HG02798 (cell line): ENCODE measurements around the gene PDC.

ENCODE experiments used
- ATAC-seq: cut with Tn5 transposase; IDR thresholded peaks from one replicate; pipeline ENCODE4 v1.9.1; 2021; ENCODE audit warnings: mild to moderate bottlenecking; ENCODE audit not compliant: unreplicated experiment, poor library complexity

The PDC gene

GRCh38 chr1:186461014-186461413, at the start of gene PDC:
PDC (minus strand) TSS chr1:186461114; CDS start chr1:186449459, 11,655 bp downstream.
- ATAC-seq: no peak

GRCh38 chr1:186503190-186503589, 42.3 kb upstream of the PDC start:
- ATAC-seq: no peak

GRCh38 chr1:186502087-186502486, 41.2 kb upstream of the PDC start:
- peak; percentile 58 for ATAC-seq

GRCh38 chr1:186500804-186501203, 39.9 kb upstream of the PDC start:
- no peak for ATAC-seq

- ATAC-seq: no peak
Measured at GRCh38 chr1:186499571-186499970, 38.7 kb upstream of the PDC start.

- ATAC-seq: no peak
Measured at GRCh38 chr1:186498695-186499389, 37.9 kb upstream of the PDC start.

- no peak for ATAC-seq
Measured at GRCh38 chr1:186498071-186498470, 37.2 kb upstream of the PDC start.

GRCh38 chr1:186497651-186498050, 36.7 kb upstream of the PDC start:
- no peak for ATAC-seq

- ATAC-seq: no peak
Measured at GRCh38 chr1:186496171-186496851, 35.4 kb upstream of the PDC start.

- ATAC-seq: peak; percentile 57
Measured at GRCh38 chr1:186494832-186495271, 33.9 kb upstream of the PDC start.

GRCh38 chr1:186492531-186493291, 31.8 kb upstream of the PDC start:
- ATAC-seq: no peak

- ATAC-seq: no peak
Measured at GRCh38 chr1:186491336-186491735, 30.4 kb upstream of the PDC start.

- ATAC-seq: no peak
Measured at GRCh38 chr1:186487163-186487562, 26.2 kb upstream of the PDC start.

- no peak for ATAC-seq
Measured at GRCh38 chr1:186486061-186486460, 25.1 kb upstream of the PDC start.

- no peak for ATAC-seq
Measured at GRCh38 chr1:186483561-186483960, 22.6 kb upstream of the PDC start.

- peak; percentile 91 for ATAC-seq
Measured at GRCh38 chr1:186482661-186483255, 21.8 kb upstream of the PDC start.

GRCh38 chr1:186481303-186481888, 20.5 kb upstream of the PDC start:
- no peak for ATAC-seq

- no peak for ATAC-seq
Measured at GRCh38 chr1:186479162-186479561, 18.2 kb upstream of the PDC start.

GRCh38 chr1:186476264-186477040, 15.5 kb upstream of the PDC start:
- no peak for ATAC-seq

- ATAC-seq: no peak
Measured at GRCh38 chr1:186474208-186474607, 13.3 kb upstream of the PDC start.
